Measurements from ENCODE around the gene NOTCH1.

NOTCH1 gene

GRCh38 chr9:136495238-136495800 is 50.5 kb downstream of the NOTCH1 start:
- in situ Hi-C loops (cut with HindIII; ENCODE audit: low sequenced_read_pairs) = no loop called here
- no peak for TF ChIP-seq CTCF (IDR thresholded peaks at IDR 0.05; ENCODE audit: low read depth, low read length)

GRCh38 chr9:136494531-136495215 is 51.2 kb downstream of the NOTCH1 start:
- in situ Hi-C loops (cut with HindIII; ENCODE audit: low sequenced_read_pairs) = no loop called here
- TF ChIP-seq CTCF (IDR thresholded peaks at IDR 0.05; ENCODE audit: low read depth, low read length) = no peak
- DNase-seq (ENCODE audit: low read depth, low spot score) = peak; percentile 16
- no peak overlapping the region for H3K4me3 ChIP-seq (ENCODE audit: low read depth, low read length)

More at GRCh38 chr9:136495238-136495800, 50.5 kb downstream of the NOTCH1 start:
- no peak for DNase-seq (ENCODE audit: low read depth, low spot score)
- no peak overlapping the region for H3K4me3 ChIP-seq (ENCODE audit: low read depth, low read length)

- H3K4me3 ChIP-seq (ENCODE audit: low read depth, low read length) = no peak overlapping the region
- no peak for DNase-seq (ENCODE audit: low read depth, low spot score)
- in situ Hi-C loops (cut with HindIII; ENCODE audit: low sequenced_read_pairs) = no loop called here
- no peak for TF ChIP-seq CTCF (IDR thresholded peaks at IDR 0.05; ENCODE audit: low read depth, low read length)
Observed at GRCh38 chr9:136494012-136494411, 51.8 kb downstream of the NOTCH1 start.

GRCh38 chr9:136493567-136493971 is 52.3 kb downstream of the NOTCH1 start:
- no peak for TF ChIP-seq CTCF (IDR thresholded peaks at IDR 0.05; ENCODE audit: low read depth, low read length)
- DNase-seq (ENCODE audit: low read depth, low spot score) = no peak
- H3K4me3 ChIP-seq (ENCODE audit: low read depth, low read length) = no peak overlapping the region
- in situ Hi-C loops (cut with HindIII; ENCODE audit: low sequenced_read_pairs) = no loop called here

GRCh38 chr9:136492978-136493522 is 52.8 kb downstream of the NOTCH1 start:
- in situ Hi-C loops (cut with HindIII; ENCODE audit: low sequenced_read_pairs) = no loop called here
- no peak for DNase-seq (ENCODE audit: low read depth, low spot score)
- H3K4me3 ChIP-seq (ENCODE audit: low read depth, low read length) = no peak overlapping the region
- no peak for TF ChIP-seq CTCF (IDR thresholded peaks at IDR 0.05; ENCODE audit: low read depth, low read length)

- in situ Hi-C loops (cut with HindIII; ENCODE audit: low sequenced_read_pairs) = loop anchor here (10.0 kb wide), 1 partner anchor 55 kb away; the partner anchor contains the start of gene NOTCH1
- H3K4me3 ChIP-seq (ENCODE audit: low read depth, low read length) = no peak overlapping the region
- no peak for DNase-seq (ENCODE audit: low read depth, low spot score)
- TF ChIP-seq CTCF (IDR thresholded peaks at IDR 0.05; ENCODE audit: low read depth, low read length) = no peak
Observed at GRCh38 chr9:136489731-136490130, 56.1 kb downstream of the NOTCH1 start.
